Epithelial cell of esophagus (primary cell): ENCODE results near the gene CDKN2A.
A peak's percentile ranks its signal among the peaks of the same experiment; 100 is the strongest.

Experiments
- DNase-seq: peaks from one replicate; pipeline ENCODE4 v3.0.0; 2010; ENCODE audit warnings: low read depth
- H3K4me3 ChIP-seq: 2 replicates; pipeline ENCODE4 v1.5.1; 2011; ENCODE audit warnings: mild to moderate bottlenecking, low read length, control low read depth
- TF ChIP-seq, protein P1 (sequence below): IDR thresholded peaks from 2 replicates; pipeline ENCODE4 v1.5.1; 2011; ENCODE audit warnings: low read depth, mild to moderate bottlenecking, low read length, control low read depth, inconsistent platforms; ENCODE audit not compliant: insufficient read depth; ENCODE audit errors: missing control alignments

The CDKN2A gene

DNA sequence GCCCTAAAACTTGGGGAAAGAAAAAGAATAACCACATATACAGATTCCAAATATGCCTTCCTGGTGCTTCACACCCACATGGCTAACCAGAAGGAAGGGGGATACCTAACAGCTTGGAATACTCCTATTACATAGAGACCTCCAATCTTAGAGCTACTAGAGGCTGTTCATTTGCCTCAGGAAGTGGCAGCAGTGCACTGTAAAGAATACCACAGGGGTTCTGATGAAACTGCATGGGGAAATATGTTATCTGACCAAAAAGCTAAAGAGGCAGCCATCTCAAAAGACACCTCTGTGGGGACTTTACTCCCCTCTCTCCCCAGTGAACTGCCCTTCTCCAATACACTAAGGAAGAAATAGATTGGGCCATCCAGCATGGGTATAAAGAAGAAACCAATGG, 66.4 kb downstream of the CDKN2A start:
- TF ChIP-seq, protein P1, sequence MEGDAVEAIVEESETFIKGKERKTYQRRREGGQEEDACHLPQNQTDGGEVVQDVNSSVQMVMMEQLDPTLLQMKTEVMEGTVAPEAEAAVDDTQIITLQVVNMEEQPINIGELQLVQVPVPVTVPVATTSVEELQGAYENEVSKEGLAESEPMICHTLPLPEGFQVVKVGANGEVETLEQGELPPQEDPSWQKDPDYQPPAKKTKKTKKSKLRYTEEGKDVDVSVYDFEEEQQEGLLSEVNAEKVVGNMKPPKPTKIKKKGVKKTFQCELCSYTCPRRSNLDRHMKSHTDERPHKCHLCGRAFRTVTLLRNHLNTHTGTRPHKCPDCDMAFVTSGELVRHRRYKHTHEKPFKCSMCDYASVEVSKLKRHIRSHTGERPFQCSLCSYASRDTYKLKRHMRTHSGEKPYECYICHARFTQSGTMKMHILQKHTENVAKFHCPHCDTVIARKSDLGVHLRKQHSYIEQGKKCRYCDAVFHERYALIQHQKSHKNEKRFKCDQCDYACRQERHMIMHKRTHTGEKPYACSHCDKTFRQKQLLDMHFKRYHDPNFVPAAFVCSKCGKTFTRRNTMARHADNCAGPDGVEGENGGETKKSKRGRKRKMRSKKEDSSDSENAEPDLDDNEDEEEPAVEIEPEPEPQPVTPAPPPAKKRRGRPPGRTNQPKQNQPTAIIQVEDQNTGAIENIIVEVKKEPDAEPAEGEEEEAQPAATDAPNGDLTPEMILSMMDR: no peak
- no peak overlapping the region for H3K4me3 ChIP-seq
- no peak for DNase-seq

DNA sequence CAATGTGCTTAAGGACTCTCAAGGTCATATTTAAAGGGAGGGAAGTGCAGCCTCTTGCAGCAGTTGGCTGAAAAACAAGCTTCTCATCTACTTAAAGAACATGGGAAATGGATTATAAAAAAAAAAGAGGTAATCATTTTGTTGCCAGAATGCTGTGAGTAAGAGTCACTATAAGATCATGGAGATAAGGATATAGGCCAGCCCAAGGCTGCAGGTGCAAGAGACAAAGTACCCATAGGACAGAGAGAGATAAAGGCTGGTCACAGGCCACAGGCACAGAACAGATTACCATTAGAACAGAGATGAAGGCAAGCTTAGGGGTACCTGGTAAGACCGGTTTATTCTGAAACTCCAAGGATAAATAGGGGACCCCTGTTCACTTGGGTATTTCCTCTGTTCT, 70.5 kb downstream of the CDKN2A start:
- no peak overlapping the region for H3K4me3 ChIP-seq
- DNase-seq: no peak
- TF ChIP-seq, protein P1: no peak

DNA sequence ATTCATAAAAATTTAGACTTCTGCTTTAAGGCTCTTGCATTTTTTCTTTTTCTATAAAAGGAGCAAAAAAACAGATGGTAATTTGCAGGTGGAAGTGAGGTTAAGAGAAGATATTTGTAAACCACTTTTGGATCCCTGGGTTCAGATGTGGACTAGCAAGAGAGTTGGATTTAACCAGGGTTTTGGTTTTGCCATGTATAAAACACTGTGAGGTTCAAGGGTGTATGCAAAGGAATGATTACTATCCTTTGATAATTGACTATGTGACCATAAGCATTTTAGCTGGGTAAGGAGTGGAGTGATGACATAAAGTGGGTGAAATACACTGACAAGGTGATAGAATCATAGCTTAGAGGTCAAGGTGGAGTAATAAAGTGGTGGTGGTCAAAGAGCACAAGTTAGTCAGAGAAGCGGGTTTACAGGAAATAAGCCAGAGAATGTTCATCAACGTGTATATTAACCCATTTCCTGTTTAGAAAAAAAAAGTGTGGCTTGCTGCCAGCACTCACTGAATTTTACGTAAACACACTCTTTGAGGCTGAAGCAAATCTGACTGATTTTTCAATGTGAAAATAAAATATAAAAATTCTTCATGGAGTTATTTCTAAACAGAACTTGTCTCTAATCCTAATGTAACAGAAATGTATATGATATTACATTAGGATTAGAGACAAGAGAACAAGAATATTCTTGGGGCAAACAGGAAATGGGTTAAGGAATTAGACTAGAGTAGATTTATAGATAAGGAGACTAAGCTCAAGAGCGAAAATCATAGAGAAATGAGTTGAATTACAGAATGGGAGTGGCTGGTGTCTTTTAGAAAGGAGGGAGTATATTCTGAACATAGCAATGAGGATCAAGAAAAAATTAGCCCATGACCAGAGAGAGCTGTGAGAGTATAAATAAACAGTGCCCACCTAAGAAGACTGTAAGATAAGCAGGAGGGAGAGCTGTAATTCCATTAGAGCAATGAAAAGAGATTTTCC, 74.5 kb downstream of the CDKN2A start:
- H3K4me3 ChIP-seq: no peak overlapping the region
- TF ChIP-seq, protein P1: no peak
- DNase-seq: peak; percentile 66
